ENCODE measurements around the gene NRARP. TPM values are rescaled to one million over a fixed set of nuclear protein-coding genes. Genes with fewer than 3 reads are reported as not detected.
A peak's percentile ranks its signal among the peaks of the same experiment; 100 is the strongest.

The NRARP gene
- total and polyA plus RNA-seq, 2 of the 13 experiments (the other 11 are each of a cell fraction or from before 2014, with no cell fraction given), result 0.22 to 0.46 TPM

DNA sequence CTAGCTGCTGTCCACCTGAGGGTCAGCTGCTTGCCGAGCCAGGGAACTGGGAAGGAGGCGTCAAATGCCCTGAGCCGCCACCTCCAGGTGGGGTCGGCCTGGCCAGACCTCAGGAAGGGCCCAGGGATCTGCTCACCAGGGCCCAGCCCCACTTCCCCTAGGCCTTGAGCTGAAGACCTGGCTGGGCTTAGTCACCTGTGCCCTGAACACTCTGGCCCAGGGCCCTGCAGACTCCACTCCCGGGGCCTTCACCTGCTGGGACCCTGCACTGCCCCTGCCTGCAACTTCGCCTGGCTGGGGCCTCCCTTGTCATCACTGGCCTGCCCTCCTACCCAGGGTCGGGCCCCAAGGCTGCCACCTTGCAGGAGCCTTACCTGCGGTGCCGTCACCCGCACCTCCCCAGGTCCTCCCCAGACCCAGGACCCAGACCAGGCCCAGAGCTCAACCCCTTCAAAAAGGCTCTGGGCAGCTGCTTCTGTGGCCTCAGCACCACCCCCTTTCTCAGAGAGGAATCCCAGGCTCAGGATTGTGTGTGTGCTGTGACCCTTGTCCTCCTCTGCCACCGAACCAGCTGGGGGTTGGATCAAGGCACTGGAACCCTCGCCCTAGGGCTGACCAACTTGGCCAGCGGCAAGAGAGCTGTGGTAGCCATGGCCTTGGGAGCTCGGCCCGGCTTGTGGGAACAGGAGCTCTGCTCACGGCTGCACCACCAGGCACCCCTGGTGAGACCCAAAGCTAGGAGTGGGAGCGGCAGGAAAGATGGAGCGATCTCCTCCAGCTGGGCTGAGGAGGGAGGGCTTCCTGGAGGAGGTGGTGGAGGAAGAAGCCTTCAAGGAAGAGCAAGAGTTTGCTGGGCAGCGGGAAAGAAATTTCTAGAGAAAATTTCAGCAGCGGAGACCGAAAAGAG, 48.1 kb downstream of the NRARP start (continued):
- TF ChIP-seq, protein P1, sequence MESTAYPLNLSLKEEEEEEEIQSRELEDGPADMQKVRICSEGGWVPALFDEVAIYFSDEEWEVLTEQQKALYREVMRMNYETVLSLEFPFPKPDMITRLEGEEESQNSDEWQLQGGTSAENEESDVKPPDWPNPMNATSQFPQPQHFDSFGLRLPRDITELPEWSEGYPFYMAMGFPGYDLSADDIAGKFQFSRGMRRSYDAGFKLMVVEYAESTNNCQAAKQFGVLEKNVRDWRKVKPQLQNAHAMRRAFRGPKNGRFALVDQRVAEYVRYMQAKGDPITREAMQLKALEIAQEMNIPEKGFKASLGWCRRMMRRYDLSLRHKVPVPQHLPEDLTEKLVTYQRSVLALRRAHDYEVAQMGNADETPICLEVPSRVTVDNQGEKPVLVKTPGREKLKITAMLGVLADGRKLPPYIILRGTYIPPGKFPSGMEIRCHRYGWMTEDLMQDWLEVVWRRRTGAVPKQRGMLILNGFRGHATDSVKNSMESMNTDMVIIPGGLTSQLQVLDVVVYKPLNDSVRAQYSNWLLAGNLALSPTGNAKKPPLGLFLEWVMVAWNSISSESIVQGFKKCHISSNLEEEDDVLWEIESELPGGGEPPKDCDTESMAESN (CRISPR knock-in tag; conservative IDR thresholded peaks at IDR 0.05), result 0 out of 2 replicates have a peak, but pooled peaks have one; percentile 43
- TF ChIP-seq, protein P2, sequence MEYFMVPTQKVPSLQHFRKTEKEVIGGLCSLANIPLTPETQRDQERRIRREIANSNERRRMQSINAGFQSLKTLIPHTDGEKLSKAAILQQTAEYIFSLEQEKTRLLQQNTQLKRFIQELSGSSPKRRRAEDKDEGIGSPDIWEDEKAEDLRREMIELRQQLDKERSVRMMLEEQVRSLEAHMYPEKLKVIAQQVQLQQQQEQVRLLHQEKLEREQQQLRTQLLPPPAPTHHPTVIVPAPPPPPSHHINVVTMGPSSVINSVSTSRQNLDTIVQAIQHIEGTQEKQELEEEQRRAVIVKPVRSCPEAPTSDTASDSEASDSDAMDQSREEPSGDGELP (IDR thresholded peaks at IDR 0.05; ENCODE audit: borderline replicate concordance, low read depth), result peak; percentile 71; the same call in 1 of the 2 replicates
- TF ChIP-seq SKI (IDR thresholded peaks at IDR 0.05; ENCODE audit: partially characterized antibody) (no peak), SOX6 (IDR thresholded peaks at IDR 0.05) (no peak), SOX6 (CRISPR knock-in tag; IDR thresholded peaks at IDR 0.05) (peak; percentile 41), YEATS4 (CRISPR knock-in tag; IDR thresholded peaks at IDR 0.05; ENCODE audit: borderline replicate concordance) (no peak), ZBTB1 (CRISPR knock-in tag; IDR thresholded peaks at IDR 0.05; ENCODE audit: borderline replicate concordance) (no peak), ZBTB21 (CRISPR knock-in tag; IDR thresholded peaks at IDR 0.05) (no peak), TCF12 (IDR thresholded peaks at IDR 0.05) (no peak), TCF12 (CRISPR knock-in tag; IDR thresholded peaks at IDR 0.05) (0 out of 2 replicates have a peak, but pooled peaks have one; percentile 46), ZFY (CRISPR knock-in tag; IDR thresholded peaks at IDR 0.05) (peak; percentile 56; the same call in 1 of the 2 replicates), ZNF564 (CRISPR knock-in tag; IDR thresholded peaks at IDR 0.05) (peak; percentile 40; the same call in 1 of the 2 replicates), NR2C2 (CRISPR knock-in tag; IDR thresholded peaks at IDR 0.05; ENCODE audit: borderline replicate concordance) (peak; percentile 16; the same call in 1 of the 2 replicates), ZNF317 (CRISPR knock-in tag; IDR thresholded peaks at IDR 0.05) (0 out of 2 replicates have a peak, but pooled peaks have one; percentile 31), AGO1 (IDR thresholded peaks at IDR 0.05; ENCODE audit: low read depth, low read length, poor library complexity, severe bottlenecking) (peak; percentile 11), ZBTB7B (CRISPR knock-in tag; IDR thresholded peaks at IDR 0.05) (0 out of 2 replicates have a peak, but pooled peaks have one; percentile 32), HNF4A (CRISPR knock-in tag; IDR thresholded peaks at IDR 0.05) (peak; percentile 57)
- TF ChIP-seq, protein P3, sequence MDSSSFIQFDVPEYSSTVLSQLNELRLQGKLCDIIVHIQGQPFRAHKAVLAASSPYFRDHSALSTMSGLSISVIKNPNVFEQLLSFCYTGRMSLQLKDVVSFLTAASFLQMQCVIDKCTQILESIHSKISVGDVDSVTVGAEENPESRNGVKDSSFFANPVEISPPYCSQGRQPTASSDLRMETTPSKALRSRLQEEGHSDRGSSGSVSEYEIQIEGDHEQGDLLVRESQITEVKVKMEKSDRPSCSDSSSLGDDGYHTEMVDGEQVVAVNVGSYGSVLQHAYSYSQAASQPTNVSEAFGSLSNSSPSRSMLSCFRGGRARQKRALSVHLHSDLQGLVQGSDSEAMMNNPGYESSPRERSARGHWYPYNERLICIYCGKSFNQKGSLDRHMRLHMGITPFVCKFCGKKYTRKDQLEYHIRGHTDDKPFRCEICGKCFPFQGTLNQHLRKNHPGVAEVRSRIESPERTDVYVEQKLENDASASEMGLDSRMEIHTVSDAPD (CRISPR knock-in tag; IDR thresholded peaks at IDR 0.05), result 0 out of 2 replicates have a peak, but pooled peaks have one; percentile 44
- TF ChIP-seq, protein P4, sequence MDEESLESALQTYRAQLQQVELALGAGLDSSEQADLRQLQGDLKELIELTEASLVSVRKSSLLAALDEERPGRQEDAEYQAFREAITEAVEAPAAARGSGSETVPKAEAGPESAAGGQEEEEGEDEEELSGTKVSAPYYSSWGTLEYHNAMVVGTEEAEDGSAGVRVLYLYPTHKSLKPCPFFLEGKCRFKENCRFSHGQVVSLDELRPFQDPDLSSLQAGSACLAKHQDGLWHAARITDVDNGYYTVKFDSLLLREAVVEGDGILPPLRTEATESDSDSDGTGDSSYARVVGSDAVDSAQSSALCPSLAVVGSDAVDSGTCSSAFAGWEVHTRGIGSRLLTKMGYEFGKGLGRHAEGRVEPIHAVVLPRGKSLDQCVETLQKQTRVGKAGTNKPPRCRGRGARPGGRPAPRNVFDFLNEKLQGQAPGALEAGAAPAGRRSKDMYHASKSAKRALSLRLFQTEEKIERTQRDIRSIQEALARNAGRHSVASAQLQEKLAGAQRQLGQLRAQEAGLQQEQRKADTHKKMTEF (CRISPR knock-in tag; IDR thresholded peaks at IDR 0.05), result peak; percentile 44
- TF ChIP-seq, protein P5, sequence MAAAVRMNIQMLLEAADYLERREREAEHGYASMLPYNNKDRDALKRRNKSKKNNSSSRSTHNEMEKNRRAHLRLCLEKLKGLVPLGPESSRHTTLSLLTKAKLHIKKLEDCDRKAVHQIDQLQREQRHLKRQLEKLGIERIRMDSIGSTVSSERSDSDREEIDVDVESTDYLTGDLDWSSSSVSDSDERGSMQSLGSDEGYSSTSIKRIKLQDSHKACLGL (CRISPR knock-in tag; IDR thresholded peaks at IDR 0.05), result peak; percentile 64
- TF ChIP-seq, protein P6, sequence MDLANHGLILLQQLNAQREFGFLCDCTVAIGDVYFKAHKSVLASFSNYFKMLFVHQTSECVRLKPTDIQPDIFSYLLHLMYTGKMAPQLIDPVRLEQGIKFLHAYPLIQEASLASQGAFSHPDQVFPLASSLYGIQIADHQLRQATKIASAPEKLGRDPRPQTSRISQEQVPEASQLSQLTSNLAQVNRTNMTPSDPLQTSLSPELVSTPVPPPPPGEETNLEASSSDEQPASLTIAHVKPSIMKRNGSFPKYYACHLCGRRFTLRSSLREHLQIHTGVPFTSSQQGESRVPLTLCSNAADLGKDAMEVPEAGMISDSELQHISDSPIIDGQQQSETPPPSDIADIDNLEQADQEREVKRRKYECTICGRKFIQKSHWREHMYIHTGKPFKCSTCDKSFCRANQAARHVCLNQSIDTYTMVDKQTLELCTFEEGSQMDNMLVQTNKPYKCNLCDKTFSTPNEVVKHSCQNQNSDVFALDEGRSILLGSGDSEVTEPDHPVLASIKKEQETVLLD (CRISPR knock-in tag; IDR thresholded peaks at IDR 0.05; ENCODE audit: low read depth), result no peak
